SK-N-SH (cell line): ENCODE data around the gene ZFYVE21. TPM values are rescaled to one million over a fixed set of nuclear protein-coding genes. Genes with fewer than 3 reads are reported as not detected.

Source experiments
- CTCF ChIA-PET: fragments of 300-600, 350-600 bp; formaldehyde crosslinking; extraction: SDS; loops from one replicate; lab custom pipeline; 2021; lab: Yijun Ruan, JAX
- POLR2A ChIA-PET: fragments of 350-600 bp; sonication (Branson Sonifier 250); formaldehyde crosslinking; extraction: SDS; loops from one replicate; lab custom pipeline; 2020; ENCODE audit warnings: antibody characterized with exemption, inconsistent platforms; lab: Yijun Ruan, JAX
- DNase-seq: peaks from one replicate; pipeline ENCODE4 v3.0.0; 2012
- H2AFZ ChIP-seq: fragments of 200-600 bp; sonication (generic); 2 replicates; pipeline ENCODE4 v1.8.1; 2016; ENCODE audit warnings: antibody characterized with exemption, mild to moderate bottlenecking, low read depth
- H3F3A ChIP-seq: fragments of 200-600 bp; sonication (generic); replicated peaks from 2 replicates; pipeline ENCODE3; 2016; ENCODE audit warnings: antibody characterized with exemption, mild to moderate bottlenecking; ENCODE audit not compliant: insufficient read depth
- H3K27ac ChIP-seq, 2 experiments: fragments of 200-500 bp in 1 of 2; fragments of 200-600 bp in 1 of 2; sonication (Bioruptor generic) in 1 of 2; sonication (generic), shearing (Covaris generic) in 1 of 2; 2 replicates each; pipeline versions ENCODE4 v1.5.1 to v1.6.1; 2014 to 2016; ENCODE audit warnings: low read depth in 2 of 2, inconsistent platforms in 1 of 2, low read length in 1 of 2, mild to moderate bottlenecking in 1 of 2, mixed read lengths in 1 of 2
- H3K27me3 ChIP-seq: fragments of 200-600 bp; sonication (generic), shearing (Covaris generic); 2 replicates; pipeline ENCODE4 v1.6.1; 2016; ENCODE audit warnings: mixed run types; ENCODE audit not compliant: insufficient read depth
- H3K36me3 ChIP-seq, 2 experiments: fragments of 200-500 bp in 1 of 2; fragments of 200-600 bp in 1 of 2; sonication (Bioruptor generic) in 1 of 2; sonication (generic) in 1 of 2; replicated peaks in 1 of 2; 2 replicates each; pipeline versions ENCODE3 to v1.5.1; 2014 to 2016; ENCODE audit warnings: low read length in 1 of 2, mild to moderate bottlenecking in 1 of 2; ENCODE audit not compliant: insufficient read depth in 2 of 2, control insufficient read depth in 1 of 2
- H3K4me1 ChIP-seq, 2 experiments: fragments of 200-500 bp in 1 of 2; fragments of 200-600 bp in 1 of 2; sonication (Bioruptor generic) in 1 of 2; sonication (generic), shearing (Covaris generic) in 1 of 2; 2 replicates each; pipeline versions ENCODE4 v1.5.1 to v1.6.1; 2014 to 2016; ENCODE audit warnings: low read depth in 1 of 2, low read length in 1 of 2, mixed run types in 1 of 2; ENCODE audit not compliant: insufficient read depth in 2 of 2, control insufficient read depth in 1 of 2
- H3K4me2 ChIP-seq: fragments of 200-600 bp; sonication (generic), shearing (Covaris generic); 2 replicates; pipeline ENCODE4 v1.6.1; 2017; ENCODE audit warnings: mixed run types
- H3K4me3 ChIP-seq, 2 experiments: fragments of 200-500 bp in 1 of 2; fragments of 200-600 bp in 1 of 2; sonication (Bioruptor generic) in 1 of 2; sonication (generic), shearing (Covaris generic) in 1 of 2; 2 replicates each; pipeline versions ENCODE4 v1.5.1 to v1.8.1; 2014 to 2016; ENCODE audit warnings: low read depth in 2 of 2, inconsistent platforms in 1 of 2, low read length in 1 of 2, mild to moderate bottlenecking in 1 of 2, mixed read lengths in 1 of 2, moderate library complexity in 1 of 2
- H3K79me2 ChIP-seq: fragments of 200-600 bp; sonication (generic); 2 replicates; pipeline ENCODE4 v1.8.1; 2017; ENCODE audit warnings: mild to moderate bottlenecking; ENCODE audit not compliant: insufficient read depth
- H3K9ac ChIP-seq: fragments of 200-600 bp; sonication (generic); 2 replicates; pipeline ENCODE4 v1.6.1; 2017; ENCODE audit warnings: mixed run types
- H3K9me2 ChIP-seq: fragments of 200-600 bp; sonication (generic); 2 replicates; pipeline ENCODE4 v1.6.1; 2017; ENCODE audit warnings: mixed run types
- H3K9me3 ChIP-seq: fragments of 200-600 bp; sonication (generic); 2 replicates; pipeline ENCODE4 v1.6.1; 2017; ENCODE audit warnings: mixed run types, mild to moderate bottlenecking, moderate library complexity
- H4K20me1 ChIP-seq: fragments of 200-600 bp; sonication (generic); 2 replicates; pipeline ENCODE4 v1.6.1; 2017; ENCODE audit warnings: mild to moderate bottlenecking, mixed run types; ENCODE audit not compliant: insufficient read depth
- CHD2 ChIP-seq: fragments of 150-350 bp; IDR thresholded peaks from 2 replicates; pipeline ENCODE4 v1.6.1; 2018; ENCODE audit warnings: low read length; ENCODE audit not compliant: partially characterized antibody
- EZH2phosphoT487 ChIP-seq: fragments of 200-600 bp; sonication (generic); IDR thresholded peaks from 2 replicates; pipeline ENCODE4 v1.6.1; 2017; ENCODE audit warnings: low read depth, mixed run types, mild to moderate bottlenecking, antibody characterized with exemption, moderate library complexity, borderline replicate concordance
- FOSL2 ChIP-seq: IDR thresholded peaks from 2 replicates; pipeline ENCODE4 v1.4.0; 2012; ENCODE audit warnings: low read depth, mild to moderate bottlenecking, moderate library complexity, borderline replicate concordance
- FOXJ3 ChIP-seq: sonication (generic); formaldehyde crosslinking; IDR thresholded peaks from 2 replicates; pipeline ENCODE4 v1.5.1; 2020; ENCODE audit warnings: mild to moderate bottlenecking, missing genetic modification reagents
- GABPA ChIP-seq: IDR thresholded peaks from 2 replicates; pipeline ENCODE4 v1.4.0; 2012; ENCODE audit warnings: low read depth, mild to moderate bottlenecking
- IRF3 ChIP-seq: fragments of 150-350 bp; IDR thresholded peaks from 2 replicates; pipeline ENCODE4 v1.6.1; 2016; ENCODE audit warnings: mild to moderate bottlenecking, low read depth, low read length
- MAX ChIP-seq: IDR thresholded peaks from 2 replicates; pipeline ENCODE4 v1.4.0; 2012; ENCODE audit warnings: low read depth
- MEF2A ChIP-seq: IDR thresholded peaks from 2 replicates; pipeline ENCODE4 v1.4.0; 2012; ENCODE audit warnings: low read depth, borderline replicate concordance
- NFIC ChIP-seq: IDR thresholded peaks from 2 replicates; pipeline ENCODE4 v1.4.0; 2012; ENCODE audit warnings: borderline replicate concordance
- NRF1 ChIP-seq: IDR thresholded peaks from 2 replicates; pipeline ENCODE4 v1.6.1; 2012; ENCODE audit warnings: low read depth, mild to moderate bottlenecking, low read length
- PBX3 ChIP-seq: IDR thresholded peaks from 2 replicates; pipeline ENCODE4; 2012
- RCOR1 ChIP-seq: fragments of 150-350 bp; IDR thresholded peaks from 2 replicates; pipeline ENCODE4 v1.6.1; 2017; ENCODE audit warnings: antibody characterized with exemption, low read length
- REST ChIP-seq: IDR thresholded peaks from 2 replicates; pipeline ENCODE4 v1.6.1; 2012; ENCODE audit warnings: mild to moderate bottlenecking, low read depth, low read length, moderate library complexity
- RXRA ChIP-seq: IDR thresholded peaks from 2 replicates; pipeline ENCODE4 v1.4.0; 2012; ENCODE audit warnings: low read depth, mild to moderate bottlenecking, borderline replicate concordance
- SIN3A ChIP-seq: IDR thresholded peaks from 2 replicates; pipeline ENCODE4 v1.6.1; 2012; ENCODE audit warnings: low read depth, mild to moderate bottlenecking, low read length, moderate library complexity, borderline replicate concordance
- TEAD4 ChIP-seq: IDR thresholded peaks from 2 replicates; pipeline ENCODE4 v1.4.0; 2012; ENCODE audit warnings: mild to moderate bottlenecking, borderline replicate concordance; ENCODE audit not compliant: insufficient read depth
- USF2 ChIP-seq: fragments of 150-350 bp; IDR thresholded peaks from 2 replicates; pipeline ENCODE4 v1.6.1; 2017; ENCODE audit warnings: antibody characterized with exemption, low read length, low read depth, borderline replicate concordance
- whole genome bisulfite sequencing: methylation state at CpG from one replicate; pipeline ENCODE4 v1.1.6; 2017; ENCODE audit warnings: low lambda C conversion rate; 5-methylcytosine and 5-hydroxymethylcytosine counted together
- polyA plus RNA-seq, 3 experiments: library from polyadenylated mRNA; depleted of rRNA; stranded (reverse); fragments of >200 nt; gene quantifications; 2 replicates each; pipeline ENCODE4 v1.2.3, GENCODE V29; 2012

The ZFYVE21 gene
- polyA plus RNA-seq, 1 of the 3 experiments (the other 2 are of a cell fraction) = 82.1 TPM

GRCh38 chr14:103675957-103676356 is 39.7 kb upstream of the ZFYVE21 start:
- 0 out of 2 replicates have a peak, but pooled peaks cover 5% of the 10 kb centered on the region for H4K20me1 ChIP-seq
- no peak overlapping the region for H3K9ac ChIP-seq
- no peak overlapping the region for H3K27ac ChIP-seq
- no peaks in the 10 kb centered on the region for H3K27me3 ChIP-seq
- H3K4me2 ChIP-seq = no peak overlapping the region
- no peaks in the 10 kb centered on the region for H3F3A ChIP-seq
- no peak overlapping the region for H2AFZ ChIP-seq
- CTCF ChIA-PET = interaction anchor here (2.3 kb wide), 1 partner anchor 22 kb away, joined by 5 read pairs; no protein-coding TSS in a partner anchor
- no peaks in the 10 kb centered on the region for H3K9me3 ChIP-seq
- no peak overlapping the region for H3K4me3 ChIP-seq
- H3K36me3 ChIP-seq = peaks cover 79 to 96% of the 10 kb centered on the region in 2 experiments
- WGBS = 98% methylated on average over 8 of the region's 8 CpGs
- peaks cover 57% of the 10 kb centered on the region for H3K79me2 ChIP-seq
- no peaks in the 10 kb centered on the region for H3K9me2 ChIP-seq
- H3K4me1 ChIP-seq = no peaks in the 10 kb centered on the region
- TF ChIP-seq SIN3A = no peak
- TF ChIP-seq GABPA = no peak
- TF ChIP-seq TEAD4 = no peak
- no peak for TF ChIP-seq RXRA
- no peak for TF ChIP-seq FOXJ3
- TF ChIP-seq REST = no peak
- no peak for TF ChIP-seq USF2
- TF ChIP-seq EZH2phosphoT487 = no peak
- TF ChIP-seq NFIC = no peak
- TF ChIP-seq, all 33 proteins: peak for 0
- POLR2A ChIA-PET = no interaction called here
- DNase-seq = no peak

- no peaks in the 10 kb centered on the region for H3K9me3 ChIP-seq
- H3K9ac ChIP-seq = no peak overlapping the region
- H3K27me3 ChIP-seq = no peaks in the 10 kb centered on the region
- no peaks in the 10 kb centered on the region for H3K4me1 ChIP-seq
- H3K9me2 ChIP-seq = no peaks in the 10 kb centered on the region
- H2AFZ ChIP-seq = no peak overlapping the region
- H3K4me3 ChIP-seq = no peak overlapping the region
- peaks cover 57% of the 10 kb centered on the region for H3K79me2 ChIP-seq
- H3K27ac ChIP-seq = no peak overlapping the region
- H3F3A ChIP-seq = no peaks in the 10 kb centered on the region
- ChIA-PET CTCF (interaction anchor here (1.6 to 2.3 kb wide), 2 partner anchors 23 to 115 kb away, joined by 3 to 5 read pairs; partner anchors contain the start of gene BAG5), POLR2A (no interaction called here)
- 89% methylated on average over 16 of the region's 16 CpGs for WGBS
- no peak for DNase-seq
- H3K4me2 ChIP-seq = no peak overlapping the region
- H3K36me3 ChIP-seq = peaks cover 77 to 95% of the 10 kb centered on the region in 2 experiments
- H4K20me1 ChIP-seq = no peaks in the 10 kb centered on the region
- TF ChIP-seq MEF2A (no peak), RCOR1 (no peak), USF2 (no peak), FOXJ3 (no peak), FOSL2 (no peak), EZH2phosphoT487 (no peak), GABPA (no peak), NRF1 (no peak), MAX (no peak), TEAD4 (no peak), PBX3 (no peak), CHD2 (no peak), IRF3 (no peak)
Observed at GRCh38 chr14:103676881-103677675, 38.5 kb upstream of the ZFYVE21 start.
